Measurements from ENCODE around the gene ECHS1. TPM values are rescaled to one million over a fixed set of nuclear protein-coding genes. Genes with fewer than 3 reads are reported as not detected.

The ECHS1 gene
- total and polyA plus RNA-seq, 2 donors (not counting 3 experiments of a cell fraction or from before 2014, with no cell fraction given), result 46.2 to 108 TPM

- no peak overlapping the region for H3K27ac ChIP-seq (ENCODE audit: insufficient read depth, low read depth, low read length)
- intact Hi-C loops (cut with micrococcal nuclease) (no loop called here), dilution Hi-C loops (cut with MboI; ENCODE audit: extremely low pct_ligation_motif_present, low sequenced_read_pairs) (no loop called here)
- H2AFZ ChIP-seq (ENCODE audit: low read depth, low read length), result no peak overlapping the region
- BruUV-seq (replicated peaks), result no TSS peak
- FAIRE-seq, result no peak
- DNase-seq (ENCODE audit: low read depth, low spot score), result no peak
- peaks cover 4% of the 10 kb centered on the region for H3K4me1 ChIP-seq (ENCODE audit: control insufficient read depth, extremely low read depth, insufficient read depth, low read length)
- no peaks in the 10 kb centered on the region for H4K20me1 ChIP-seq (replicated peaks; ENCODE audit: control insufficient read depth, extremely low read depth, insufficient read depth, low read length)
- no peak overlapping the region for H3K9ac ChIP-seq (replicated peaks; ENCODE audit: extremely low read depth, insufficient read depth, low read length)
- ChIA-PET POLR2A (no interaction called here), CTCF (no interaction called here)
- no peaks in the 10 kb centered on the region for H3K27me3 ChIP-seq (ENCODE audit: control insufficient read depth in 2 of 2, insufficient read depth in 2 of 2, low read length in 2 of 2)
- H3K79me2 ChIP-seq (ENCODE audit: control insufficient read depth, insufficient read depth, low read length), result no peaks in the 10 kb centered on the region
- H3K9me1 ChIP-seq (replicated peaks; ENCODE audit: control insufficient read depth, extremely low read depth, insufficient read depth, low read length), result no peaks in the 10 kb centered on the region
- no peaks in the 10 kb centered on the region for H3K36me3 ChIP-seq (ENCODE audit: control insufficient read depth in 2 of 2, extremely low read depth in 1 of 2, insufficient read depth in 2 of 2, low read length in 2 of 2)
- H3K4me3 ChIP-seq (replicated peaks in 1 of 3; ENCODE audit: insufficient read depth in 1 of 3, low read depth in 1 of 3, low read length in 3 of 3), result no peak overlapping the region
- TF ChIP-seq MYC (IDR thresholded peaks at IDR 0.05; ENCODE audit: low read depth, low read length), result no peak
- TF ChIP-seq POLR2AphosphoS5 (IDR thresholded peaks at IDR 0.05; ENCODE audit: insufficient read depth, low read depth, low read length), result no peak
- TF ChIP-seq POLR2A (IDR thresholded peaks at IDR 0.05; ENCODE audit: low read depth, low read length), result no peak
- TF ChIP-seq MAX (IDR thresholded peaks at IDR 0.05; ENCODE audit: insufficient read depth, insufficient read length), result no peak
- TF ChIP-seq GATA2 (IDR thresholded peaks at IDR 0.05; ENCODE audit: insufficient read depth, insufficient read length, low read depth, low read length), result no peak
- no peak for TF ChIP-seq EZH2 (IDR thresholded peaks at IDR 0.05; ENCODE audit: borderline replicate concordance, low read depth, low read length, severe bottlenecking)
- no peak for TF ChIP-seq FOS (IDR thresholded peaks at IDR 0.05; ENCODE audit: borderline replicate concordance, insufficient read depth, low read length)
- no peak for TF ChIP-seq JUN (IDR thresholded peaks at IDR 0.05; ENCODE audit: borderline replicate concordance, insufficient read depth, insufficient read length, low read depth)
- no peak for TF ChIP-seq CTCF (IDR thresholded peaks at IDR 0.05; ENCODE audit: extremely low read depth in 1 of 2, insufficient read depth in 1 of 2, low read depth in 1 of 2, low read length in 2 of 2)
- H3K4me2 ChIP-seq (ENCODE audit: insufficient read depth, low read length), result no peak overlapping the region
- H3K9me3 ChIP-seq (replicated peaks; ENCODE audit: control insufficient read depth, insufficient read depth, low read length), result no peaks in the 10 kb centered on the region
Observed at GRCh38 chr10:133383551-133383950, 10.4 kb upstream of the ECHS1 start.

All from endothelial cell of umbilical vein (primary cell).